SH-SY5Y (cell line): Measurements from ENCODE around the gene KRT83.

Experiments
- GATA2 ChIP-seq: IDR thresholded peaks from 2 replicates; pipeline ENCODE4 v1.6.1; 2011; ENCODE audit warnings: mild to moderate bottlenecking, low read depth, low read length
- GATA3 ChIP-seq: IDR thresholded peaks from 2 replicates; pipeline ENCODE4 v1.6.1; 2011; ENCODE audit warnings: low read depth, mild to moderate bottlenecking, low read length, moderate library complexity

DNA sequence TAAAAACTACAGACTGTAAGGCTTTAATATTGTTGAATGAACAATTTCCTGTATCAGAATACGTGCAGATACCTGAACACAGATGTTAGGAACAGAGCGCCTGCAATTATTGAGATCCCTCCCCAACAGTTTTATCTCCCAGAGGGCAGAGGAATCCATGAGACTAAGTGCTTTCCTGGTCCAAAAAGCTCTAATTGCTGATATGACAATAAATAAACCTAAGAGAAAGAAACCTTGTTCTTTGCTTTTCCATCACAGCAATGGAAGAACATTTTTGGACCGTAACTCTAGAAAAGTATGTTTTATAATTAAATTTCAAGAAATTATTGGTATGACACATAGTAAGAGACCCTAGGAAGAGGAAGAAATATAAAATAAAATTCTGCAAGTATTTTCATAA is 13.0 kb upstream of the KRT83 start:
- no peak for TF ChIP-seq GATA3
- no peak for TF ChIP-seq GATA2
